Tibial nerve (tissue), 3 donors: ENCODE data around the gene GSN.

Experiments used
- CTCF ChIP-seq, 5 experiments: fragments of 200-600 bp in 3 of 5; fragments of 450-650 bp in 2 of 5; sonication (generic) in 3 of 5; IDR thresholded peaks; one replicate each; pipeline ENCODE4 v1.5.1; 2016 to 2019; ENCODE audit warnings: antibody characterized with exemption in 5 of 5, mild to moderate bottlenecking in 3 of 5, moderate library complexity in 2 of 5
- POLR2A ChIP-seq, 2 donors: fragments of 450-650 bp; IDR thresholded peaks; one replicate each; pipeline ENCODE4 v1.6.1; 2017; ENCODE audit warnings: antibody characterized with exemption in 2 of 2, mild to moderate bottlenecking in 2 of 2, moderate library complexity in 2 of 2

GRCh38 chr9:121292051-121292450 lies 24.1 kb downstream of the GSN start:
- no peak for TF ChIP-seq CTCF (IDR thresholded peaks at IDR 0.05)
- no peak for TF ChIP-seq POLR2A (IDR thresholded peaks at IDR 0.05)
